ENCODE measurements around the gene ST6GALNAC1.

GRCh38 chr17:76645481-76645880 is 1.9 kb upstream of the ST6GALNAC1 start:
- no peak for TF ChIP-seq CHD2 (IDR thresholded peaks at IDR 0.05; ENCODE audit: low read length)
- no peak for TF ChIP-seq CTCF (IDR thresholded peaks at IDR 0.05; ENCODE audit: control extremely low read depth in 1 of 3, insufficient read depth in 1 of 3, low read depth in 1 of 3, low read length in 3 of 3)
- TF ChIP-seq TAF1 (IDR thresholded peaks at IDR 0.05; ENCODE audit: low read depth, low read length) = no peak
- no peak for TF ChIP-seq JUND (IDR thresholded peaks at IDR 0.05; ENCODE audit: low read length)
- no peak for TF ChIP-seq POLR2A (IDR thresholded peaks at IDR 0.05; ENCODE audit: control extremely low read depth in 1 of 2, low read depth in 2 of 2, low read length in 2 of 2)
- no peak for TF ChIP-seq ZNF274 (IDR thresholded peaks at IDR 0.05; ENCODE audit: borderline replicate concordance, extremely low read depth, low read length)
- TF ChIP-seq ASH2L (IDR thresholded peaks at IDR 0.05; ENCODE audit: low read length) = no peak
- TF ChIP-seq RFX5 (IDR thresholded peaks at IDR 0.05; ENCODE audit: borderline replicate concordance, low read depth, low read length) = no peak
- TF ChIP-seq SP1 (IDR thresholded peaks at IDR 0.05; ENCODE audit: low read depth, low read length) = no peak
- no peak for TF ChIP-seq ATF3 (IDR thresholded peaks at IDR 0.05; ENCODE audit: insufficient read depth, low read depth, low read length)
- TF ChIP-seq SIN3A (conservative IDR thresholded peaks at IDR 0.05 in 1 of 2, IDR thresholded peaks at IDR 0.05 in 1 of 2; ENCODE audit: low read depth in 1 of 2, low read length in 2 of 2) = no peak
